NB4 (cell line): ENCODE results near the gene PRKG2.

Experiments
- DNase-seq: peaks from one replicate; pipeline ENCODE4 v3.0.0; 2010; ENCODE audit warnings: low read depth
- H3K4me3 ChIP-seq: one replicate; pipeline ENCODE4 v1.5.1; 2011; ENCODE audit warnings: mild to moderate bottlenecking, low read depth, low read length, moderate library complexity
- CTCF ChIP-seq: IDR thresholded peaks from one replicate; pipeline ENCODE4 v1.5.1; 2012; ENCODE audit warnings: low read depth, low read length
- MAX ChIP-seq: IDR thresholded peaks from 2 replicates; pipeline ENCODE4 v1.6.1; 2011; ENCODE audit warnings: low read depth, low read length
- MYC ChIP-seq: IDR thresholded peaks from 2 replicates; pipeline ENCODE4 v1.6.1; 2011; ENCODE audit warnings: low read depth, low read length
- POLR2A ChIP-seq: IDR thresholded peaks from 2 replicates; pipeline ENCODE4 v1.6.1; 2011; ENCODE audit warnings: mild to moderate bottlenecking; ENCODE audit not compliant: insufficient read length; ENCODE audit errors: extremely low read depth

Gene PRKG2

GRCh38 chr4:81095389-81095788 is 119.6 kb downstream of the PRKG2 start:
- TF ChIP-seq POLR2A (no peak), MAX (no peak), CTCF (no peak), MYC (no peak)
- no peak for DNase-seq
- no peak overlapping the region for H3K4me3 ChIP-seq

- DNase-seq: no peak
- H3K4me3 ChIP-seq: no peak overlapping the region
- TF ChIP-seq MAX (no peak), POLR2A (no peak), MYC (no peak), CTCF (no peak)
These were observed 121.2 kb downstream of the PRKG2 start for GRCh38 chr4:81093720-81094401.

DNA sequence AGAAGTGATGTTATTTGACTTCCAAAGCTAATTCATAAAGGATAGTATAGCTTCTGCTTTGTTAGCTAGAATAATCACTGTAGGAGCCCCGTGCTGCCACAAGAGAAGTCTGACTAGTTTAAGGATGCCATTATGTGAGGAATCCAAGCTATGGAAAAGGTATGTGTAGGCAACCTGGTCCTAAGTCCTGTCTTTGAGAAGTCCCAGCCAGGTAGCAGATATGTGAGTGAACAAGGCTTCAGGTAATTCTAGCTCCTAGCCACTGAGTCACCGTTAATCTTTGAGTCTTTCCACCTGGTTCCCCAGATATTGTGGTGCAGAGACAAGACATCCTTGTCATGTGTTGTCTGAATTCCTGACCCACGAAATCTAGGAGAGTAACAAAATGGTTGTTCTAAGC is 129.0 kb downstream of the PRKG2 start:
- DNase-seq: no peak
- H3K4me3 ChIP-seq: no peak overlapping the region
- TF ChIP-seq CTCF: no peak

GRCh38 chr4:81085291-81085690 is 129.7 kb downstream of the PRKG2 start:
- no peak overlapping the region for H3K4me3 ChIP-seq
- DNase-seq: no peak
- TF ChIP-seq CTCF (no peak), POLR2A (no peak), MAX (no peak), MYC (no peak)

DNA sequence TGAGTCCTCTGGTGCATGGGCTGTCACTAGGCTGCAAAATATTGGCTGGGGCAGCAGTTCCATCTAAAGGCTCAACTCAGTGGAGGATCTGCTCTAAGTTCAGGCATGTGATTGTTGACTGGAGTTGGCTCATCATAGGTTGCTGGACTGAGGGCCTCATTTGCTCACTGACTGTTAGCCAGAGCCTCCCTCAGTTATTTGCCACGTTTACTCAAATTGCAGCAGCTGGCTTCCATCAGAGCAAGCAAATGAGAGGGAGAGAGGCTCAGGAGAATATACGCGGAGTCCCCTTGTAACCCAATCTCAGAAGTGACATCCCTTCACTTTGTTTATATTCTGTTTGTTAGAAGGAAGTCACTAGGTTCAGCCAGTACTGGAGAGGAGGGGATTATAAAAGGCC is 130.4 kb downstream of the PRKG2 start:
- no peak for TF ChIP-seq MAX
- no peak for TF ChIP-seq POLR2A
- TF ChIP-seq MYC: no peak
- no peak for TF ChIP-seq CTCF
- no peak overlapping the region for H3K4me3 ChIP-seq
- no peak for DNase-seq

- no peak for TF ChIP-seq MAX
- TF ChIP-seq CTCF: no peak
- no peak for TF ChIP-seq MYC
- TF ChIP-seq POLR2A: no peak
- DNase-seq: no peak
- H3K4me3 ChIP-seq: no peak overlapping the region
These were observed 131.0 kb downstream of the PRKG2 start for GRCh38 chr4:81084029-81084428.
